ENCODE measurements around the gene DNAJC1. TPM values are rescaled to one million over a fixed set of nuclear protein-coding genes. Genes with fewer than 3 reads are reported as not detected.

Gene DNAJC1
- total and polyA plus RNA-seq, 2 of the 8 experiments (the other 6 are each of a cell fraction or from before 2014, with no cell fraction given) = 6.8 to 14.8 TPM

GRCh38 chr10:21904930-21905329 is 98.6 kb downstream of the DNAJC1 start (continued):
- TF ChIP-seq EP300 (IDR thresholded peaks at IDR 0.05; ENCODE audit: borderline replicate concordance in 1 of 2, low read depth in 2 of 2, low read length in 2 of 2) (no peak), BACH1 (IDR thresholded peaks at IDR 0.05; ENCODE audit: low read length) (no peak), CREB1 (IDR thresholded peaks at IDR 0.05) (no peak), KDM4A (IDR thresholded peaks at IDR 0.05; ENCODE audit: low read depth, low read length, severe bottlenecking) (no peak), BRCA1 (IDR thresholded peaks at IDR 0.05; ENCODE audit: low read depth, low read length) (no peak), SIN3A (conservative IDR thresholded peaks at IDR 0.05 in 1 of 2, IDR thresholded peaks at IDR 0.05 in 1 of 2; ENCODE audit: low read depth in 1 of 2, low read length in 2 of 2) (no peak)
